GM19035 (cell line): ENCODE data around the gene SHISAL1.

Experiments used
- ATAC-seq: cut with Tn5 transposase; IDR thresholded peaks from one replicate; pipeline ENCODE4 v1.9.1; 2021; ENCODE audit not compliant: unreplicated experiment

Gene SHISAL1

DNA sequence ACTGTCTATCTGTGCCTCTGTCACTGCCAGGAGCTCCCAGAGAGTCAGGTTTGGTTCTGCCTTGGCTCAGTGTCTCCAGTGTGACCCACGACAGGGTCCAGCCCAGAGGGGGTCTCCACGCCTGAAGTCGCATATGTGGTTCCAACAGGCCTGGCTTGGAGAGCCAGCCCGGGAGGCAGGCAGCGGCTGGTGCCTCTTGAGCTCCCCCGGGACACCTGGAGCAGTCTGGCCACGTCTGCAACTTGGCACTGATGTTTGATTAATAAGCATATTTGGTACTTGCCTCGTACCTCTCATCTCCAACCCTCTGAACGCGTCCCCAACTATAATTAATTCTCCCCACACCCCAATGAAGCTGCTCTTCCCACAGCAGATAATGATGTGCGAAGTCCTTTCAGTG lies 31.7 kb upstream of the SHISAL1 start:
- ATAC-seq = no peak

DNA sequence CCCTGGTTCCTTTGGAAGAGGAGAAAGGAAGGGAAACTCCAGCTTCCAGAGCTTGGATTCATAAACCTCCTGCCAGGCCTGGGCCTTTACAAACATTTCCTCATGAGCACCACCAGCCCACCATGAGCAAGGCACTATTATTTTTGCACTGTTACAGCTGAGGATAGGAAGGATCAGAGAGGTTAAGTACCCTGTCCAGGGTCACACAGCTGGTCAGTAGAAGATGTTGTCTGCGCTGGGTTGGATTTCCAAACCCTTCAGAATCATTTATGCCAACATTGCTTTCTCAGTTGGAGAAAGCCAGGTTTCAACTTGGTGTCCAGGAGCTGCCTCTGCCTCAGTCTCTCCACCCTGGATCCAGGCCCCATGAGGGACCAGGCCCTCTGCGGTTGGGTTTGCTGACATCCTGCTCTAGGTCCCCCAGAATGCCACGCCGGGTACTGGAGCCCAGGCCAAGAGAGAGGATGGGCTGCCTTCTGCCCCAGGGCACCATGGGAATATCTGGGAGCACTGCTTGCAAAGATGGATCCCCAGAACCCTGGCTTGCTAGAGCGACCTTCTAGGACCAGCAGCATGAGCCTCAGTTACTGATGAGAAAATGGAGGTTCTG lies 29.7 kb upstream of the SHISAL1 start:
- no peak for ATAC-seq

DNA sequence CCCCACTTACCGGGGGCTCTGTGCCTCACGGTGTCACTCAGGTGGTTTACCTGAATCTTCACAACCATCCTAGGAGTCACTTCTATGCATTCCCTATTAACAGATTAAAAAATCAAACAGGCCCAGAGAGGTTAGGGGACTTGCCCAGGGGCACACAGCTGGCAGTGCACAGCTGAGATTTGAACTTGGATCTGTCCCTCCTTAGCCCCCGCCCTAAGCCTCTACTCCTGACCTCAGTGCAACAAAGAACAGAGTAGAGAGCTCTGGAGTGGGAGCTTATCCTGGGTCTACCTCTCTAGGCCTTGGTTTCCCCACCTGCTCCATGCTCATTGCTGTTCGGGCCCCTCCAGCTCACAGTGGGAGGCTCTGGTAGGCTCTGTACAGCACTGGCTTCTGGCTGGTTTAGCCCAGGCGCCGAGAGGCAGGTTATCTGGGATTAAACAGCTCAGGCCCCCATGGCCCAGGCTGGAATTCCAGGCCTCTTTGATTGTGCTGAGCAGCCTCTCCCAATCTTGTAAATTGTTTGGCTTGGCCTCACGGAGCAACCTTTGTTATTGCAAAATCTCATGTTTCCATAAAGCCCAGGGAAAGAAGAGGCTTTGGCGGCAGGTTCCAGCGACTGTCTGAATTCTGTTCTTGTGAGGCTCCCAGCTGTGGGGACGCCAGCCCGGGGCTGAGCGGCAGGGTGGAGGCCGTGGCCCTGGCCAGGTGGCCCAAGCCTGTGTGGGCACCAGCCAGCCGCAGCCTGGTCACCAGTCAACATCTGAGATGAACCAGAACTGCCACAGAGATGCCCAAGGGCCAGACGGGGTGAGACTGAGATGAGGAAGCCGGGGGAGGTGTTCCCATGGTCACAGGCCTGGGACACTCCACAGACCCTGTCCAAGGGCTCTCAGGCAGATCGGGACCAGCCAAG lies 28.9 kb upstream of the SHISAL1 start:
- no peak for ATAC-seq

DNA sequence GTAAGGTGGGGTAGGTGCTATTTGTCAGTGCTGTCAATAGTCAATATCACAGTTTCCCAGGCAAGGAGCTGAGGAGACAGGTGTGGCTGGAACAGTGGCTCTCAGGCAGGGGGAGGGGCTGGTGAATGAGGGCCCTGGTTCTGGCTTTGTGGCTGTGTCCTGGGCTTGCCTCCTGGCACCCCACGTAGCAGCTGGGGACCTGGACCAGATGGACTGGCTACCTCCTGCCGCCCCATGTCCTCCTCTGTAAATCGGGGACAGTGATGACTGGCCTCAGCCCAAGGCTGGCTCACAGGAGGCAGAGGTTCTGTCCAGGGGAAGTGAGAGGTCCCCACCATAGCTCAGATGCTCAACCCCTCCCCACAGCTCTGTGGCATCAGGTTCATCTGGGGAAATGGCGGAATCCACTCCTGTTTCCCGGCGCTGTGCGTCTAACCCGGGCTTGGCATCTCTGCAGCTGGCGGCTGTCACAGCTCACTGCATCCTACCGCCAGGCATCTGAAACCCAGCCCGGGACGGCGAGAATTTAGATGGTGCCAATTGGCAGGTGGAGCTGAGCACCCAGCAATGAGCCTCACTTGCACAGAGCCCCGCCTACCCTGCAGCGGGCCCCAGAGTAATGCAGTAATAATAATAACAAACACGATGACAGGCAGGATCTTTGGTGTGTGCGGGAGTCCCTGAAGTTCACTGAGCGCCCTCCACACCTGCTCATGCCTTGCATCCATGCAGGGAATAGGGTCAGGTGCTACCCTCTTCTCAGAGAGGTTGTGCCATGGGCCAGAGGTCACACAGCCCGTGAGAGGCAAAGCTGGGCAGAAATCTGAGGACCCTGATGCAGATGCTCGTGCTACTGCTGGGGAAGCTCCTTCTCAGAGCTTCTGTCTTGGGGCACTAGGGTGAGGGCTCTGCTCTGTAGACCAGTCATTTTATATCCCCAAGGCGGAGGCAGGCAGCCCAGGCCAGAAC lies 27.8 kb upstream of the SHISAL1 start:
- ATAC-seq = no peak

DNA sequence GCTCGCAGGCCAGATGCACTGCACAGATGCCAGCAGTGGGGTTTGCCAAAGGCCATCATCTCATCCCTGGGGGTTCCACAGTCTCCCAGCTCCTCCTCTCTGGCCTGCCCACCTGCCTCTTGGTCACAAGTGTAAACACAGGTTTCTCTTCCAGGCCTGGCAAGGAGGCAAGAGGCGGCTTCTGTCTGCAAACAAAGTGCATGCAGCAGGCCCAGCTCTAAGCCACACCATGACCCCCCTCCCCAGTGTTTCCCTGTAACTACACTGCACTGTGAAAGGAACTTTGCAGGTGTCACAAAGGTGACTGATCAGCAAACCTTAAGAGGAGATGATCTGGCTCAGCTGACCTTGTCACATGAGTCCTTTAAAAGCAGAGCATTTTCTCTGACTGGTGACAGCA lies 26.2 kb upstream of the SHISAL1 start:
- ATAC-seq = no peak

DNA sequence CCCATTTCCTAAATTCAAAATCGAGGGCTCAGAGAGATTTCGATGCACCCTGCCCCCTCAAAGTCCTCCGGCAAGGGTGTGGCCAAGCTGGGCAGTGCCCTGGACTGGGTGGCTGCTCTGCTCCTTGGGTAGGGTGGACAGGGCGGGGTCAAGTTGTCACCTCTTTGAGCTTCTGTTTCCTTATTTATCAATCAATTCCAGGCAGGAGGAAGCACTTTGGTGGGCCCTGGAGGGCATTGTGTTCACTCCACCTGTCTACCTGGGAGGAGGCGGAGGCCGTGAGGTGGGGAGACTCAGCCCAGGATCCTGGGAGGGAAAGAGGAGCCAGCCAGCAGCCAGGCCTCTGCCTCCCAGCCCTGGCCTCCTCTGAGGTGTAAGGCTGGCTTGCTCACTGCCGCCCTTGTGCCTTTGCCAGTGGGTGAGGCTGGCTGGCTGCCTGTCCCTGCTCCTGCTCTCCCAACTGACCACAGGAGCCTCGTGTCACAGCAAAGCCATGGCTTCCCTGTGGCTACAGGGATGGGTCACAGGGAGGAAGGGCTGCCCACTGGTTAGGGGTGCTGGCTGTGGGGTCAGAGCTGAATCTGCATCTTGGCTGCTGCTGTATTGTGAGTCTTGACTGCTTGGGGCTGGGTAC lies 25.5 kb upstream of the SHISAL1 start:
- ATAC-seq = no peak

DNA sequence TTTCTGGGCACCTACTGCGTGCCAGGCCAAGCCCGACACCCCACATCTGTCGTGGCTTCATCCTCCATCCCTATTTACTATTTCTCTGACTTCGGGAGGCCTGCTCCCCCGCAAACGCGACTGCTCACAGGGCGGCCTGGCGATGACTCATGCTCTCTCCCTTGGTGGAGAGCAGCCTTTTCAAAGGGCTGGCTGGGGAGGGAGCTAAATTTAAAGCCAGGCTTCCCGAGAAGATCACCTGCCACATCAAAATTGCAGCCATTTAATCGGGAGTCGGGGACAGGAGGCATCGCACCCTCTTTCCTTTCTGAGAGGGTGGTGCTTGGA lies 24.9 kb upstream of the SHISAL1 start:
- ATAC-seq = no peak

DNA sequence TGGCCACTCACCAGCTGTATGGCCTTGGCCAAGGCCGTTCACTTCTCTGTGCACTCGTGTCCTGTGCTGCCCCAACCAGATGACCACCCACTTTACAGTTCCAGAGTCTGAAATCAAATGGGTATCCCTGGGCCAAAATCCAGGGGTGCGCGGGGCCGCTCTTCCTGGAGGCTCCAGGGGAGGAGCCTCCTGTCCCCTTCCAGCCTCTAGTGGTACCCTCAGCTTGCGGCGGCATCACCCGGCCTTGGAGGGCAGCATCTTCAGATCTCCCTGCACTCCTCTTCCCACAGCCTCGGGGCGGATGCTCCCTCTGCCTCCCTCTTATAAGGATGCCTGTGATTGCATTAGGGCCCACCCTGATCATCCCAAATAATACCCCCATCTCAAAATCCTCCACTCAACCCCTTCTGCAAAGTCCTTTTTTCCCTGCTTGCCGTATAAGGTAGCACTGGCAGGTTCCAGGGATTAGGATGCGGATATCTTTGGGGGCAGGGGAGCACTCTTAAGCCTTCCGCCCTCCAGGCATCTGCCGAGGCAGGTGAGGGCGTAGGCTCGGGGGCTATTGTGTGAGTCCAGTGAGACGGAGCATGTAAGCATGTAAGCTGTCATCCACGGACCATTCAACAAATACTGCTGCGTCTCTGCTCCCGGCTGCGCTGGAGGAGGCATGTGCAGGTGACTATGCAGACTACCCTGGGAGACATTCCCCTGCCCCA lies 24.4 kb upstream of the SHISAL1 start:
- no peak for ATAC-seq

DNA sequence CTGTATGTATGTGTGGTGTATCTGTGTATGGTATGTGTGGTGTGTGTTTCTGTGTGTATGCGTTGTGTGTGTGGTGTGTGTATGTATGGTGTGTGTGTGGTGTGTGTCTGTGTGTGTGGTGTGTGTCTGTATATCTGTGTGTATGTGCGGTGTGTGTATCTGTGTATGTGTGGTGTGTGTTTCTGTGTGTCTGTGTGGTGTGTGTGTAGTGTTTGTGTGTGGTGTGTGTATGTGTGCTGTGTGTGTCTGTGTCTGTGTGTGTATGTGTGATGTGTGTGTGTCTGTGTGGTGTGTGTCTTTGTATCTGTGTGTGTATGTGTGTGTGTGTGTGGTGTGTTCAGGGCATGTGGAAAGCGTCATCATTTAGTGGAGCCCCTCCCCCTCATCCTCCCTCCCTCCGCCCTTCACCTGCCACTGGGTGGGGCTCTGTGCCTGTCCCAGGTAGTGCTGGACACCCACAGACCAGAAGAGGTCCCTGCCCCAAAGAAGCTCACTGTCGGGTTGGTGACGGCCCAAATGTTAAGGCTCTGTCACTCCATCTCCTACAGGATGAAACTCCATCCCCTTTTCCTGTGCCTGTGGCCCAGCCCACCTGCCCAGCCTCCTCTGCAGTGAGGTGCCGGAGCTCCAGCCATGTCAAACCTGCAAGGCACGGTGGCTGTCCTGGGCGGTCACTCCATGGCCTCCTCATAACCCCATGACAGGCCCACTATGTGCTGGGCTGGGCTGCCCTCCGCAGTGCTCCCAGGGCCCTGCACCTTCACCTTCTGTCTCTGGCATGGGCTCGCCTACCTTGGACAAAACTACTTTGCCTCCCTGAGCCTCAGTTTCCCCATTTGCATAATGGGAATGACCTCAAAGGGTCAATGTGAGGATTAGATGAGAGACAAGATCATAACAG lies 23.4 kb upstream of the SHISAL1 start:
- ATAC-seq = no peak

DNA sequence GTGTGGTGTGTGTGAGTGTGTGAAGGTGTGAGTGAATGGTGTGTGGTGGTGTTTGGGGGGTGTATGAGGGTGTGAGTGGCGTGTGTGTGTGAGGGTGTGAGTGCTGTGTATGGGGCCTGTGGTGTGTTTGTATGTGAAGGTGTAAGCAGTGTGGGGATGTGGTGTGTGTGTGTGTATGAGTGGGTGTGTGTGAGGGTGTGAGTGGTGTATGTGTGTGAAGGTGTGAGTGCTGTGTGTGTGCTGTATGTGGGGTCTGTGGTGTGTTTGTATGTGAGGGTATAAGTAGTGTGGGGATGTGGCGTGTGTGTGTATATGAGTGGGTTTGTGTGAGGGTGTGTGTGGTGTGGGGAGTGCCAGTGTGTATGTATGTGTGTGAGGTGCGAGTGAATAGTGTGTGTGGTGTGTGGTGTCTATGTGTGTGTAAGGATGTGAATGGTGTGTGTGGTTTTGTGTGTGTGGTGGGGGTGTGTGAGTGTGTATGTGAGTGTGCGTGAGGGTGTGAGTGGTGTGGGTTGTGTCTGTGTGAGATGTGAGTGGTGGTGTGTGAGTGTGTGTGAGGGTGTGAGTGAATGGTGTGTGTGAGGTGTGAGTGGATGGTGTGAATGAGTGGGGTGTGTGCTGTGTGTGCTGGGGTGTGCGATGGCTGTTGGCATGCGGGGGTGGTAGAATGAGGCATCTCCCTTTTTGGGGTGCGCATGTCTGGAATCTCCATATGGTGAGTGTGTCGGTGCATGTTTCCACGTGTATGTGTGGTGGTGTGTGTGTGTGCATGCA lies 22.5 kb upstream of the SHISAL1 start:
- ATAC-seq = no peak

DNA sequence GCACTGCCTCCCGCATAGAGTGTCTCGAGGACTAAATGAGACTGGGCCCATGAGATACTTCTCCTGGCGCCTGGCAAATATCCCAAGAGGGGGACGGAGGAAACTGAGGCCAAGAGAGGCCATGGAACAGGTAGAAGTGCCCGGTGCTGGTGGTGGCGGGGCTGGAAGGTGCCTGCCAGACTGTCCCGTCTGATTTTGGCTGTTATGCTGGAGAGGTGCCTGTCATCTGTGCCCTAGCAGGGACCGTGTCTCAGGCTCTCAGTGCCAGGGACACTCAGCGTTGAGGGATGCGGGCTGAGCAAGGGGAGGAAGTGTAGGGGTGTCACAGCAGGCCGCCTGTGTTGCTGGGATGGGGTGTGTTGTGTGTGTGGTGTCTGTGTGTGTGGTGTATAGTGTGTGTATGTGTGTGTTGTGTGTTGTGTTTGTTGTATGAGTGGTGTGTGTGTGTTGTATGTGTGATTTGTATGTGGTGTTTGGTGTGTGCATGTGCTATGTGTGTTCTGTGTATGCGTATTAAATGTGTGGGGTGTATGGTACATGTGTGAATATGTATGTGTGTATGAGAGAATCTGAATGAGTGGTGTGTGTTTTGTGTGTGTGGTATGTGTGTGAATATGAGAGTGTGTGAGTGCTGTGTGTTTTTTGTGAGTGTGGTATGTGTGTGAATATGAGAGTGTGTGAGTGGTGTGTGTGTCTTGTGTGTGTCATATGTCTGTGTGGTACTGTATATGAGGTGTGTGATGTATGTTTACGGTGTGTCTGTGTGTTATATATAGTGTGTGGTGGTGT lies 21.3 kb upstream of the SHISAL1 start:
- no peak for ATAC-seq

DNA sequence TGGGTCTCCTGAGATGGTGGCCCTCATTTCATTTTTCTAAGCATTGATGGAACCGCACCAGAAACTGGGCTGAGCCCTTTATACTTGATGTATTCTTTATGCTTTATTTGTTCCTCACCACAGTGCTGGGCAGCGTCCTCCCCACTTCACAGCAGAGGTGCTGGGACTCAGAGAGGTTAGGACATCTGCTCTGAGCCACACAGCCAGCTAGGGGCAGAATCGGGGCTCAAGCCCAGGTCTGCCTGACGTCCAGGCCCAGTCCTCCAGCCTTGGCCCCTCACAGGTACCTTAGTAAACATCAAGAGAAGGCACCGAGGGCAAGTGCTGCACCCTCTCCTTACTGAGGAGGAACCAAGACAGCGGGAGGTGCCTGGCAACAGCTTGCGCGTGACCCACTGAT lies 20.2 kb upstream of the SHISAL1 start:
- no peak for ATAC-seq

DNA sequence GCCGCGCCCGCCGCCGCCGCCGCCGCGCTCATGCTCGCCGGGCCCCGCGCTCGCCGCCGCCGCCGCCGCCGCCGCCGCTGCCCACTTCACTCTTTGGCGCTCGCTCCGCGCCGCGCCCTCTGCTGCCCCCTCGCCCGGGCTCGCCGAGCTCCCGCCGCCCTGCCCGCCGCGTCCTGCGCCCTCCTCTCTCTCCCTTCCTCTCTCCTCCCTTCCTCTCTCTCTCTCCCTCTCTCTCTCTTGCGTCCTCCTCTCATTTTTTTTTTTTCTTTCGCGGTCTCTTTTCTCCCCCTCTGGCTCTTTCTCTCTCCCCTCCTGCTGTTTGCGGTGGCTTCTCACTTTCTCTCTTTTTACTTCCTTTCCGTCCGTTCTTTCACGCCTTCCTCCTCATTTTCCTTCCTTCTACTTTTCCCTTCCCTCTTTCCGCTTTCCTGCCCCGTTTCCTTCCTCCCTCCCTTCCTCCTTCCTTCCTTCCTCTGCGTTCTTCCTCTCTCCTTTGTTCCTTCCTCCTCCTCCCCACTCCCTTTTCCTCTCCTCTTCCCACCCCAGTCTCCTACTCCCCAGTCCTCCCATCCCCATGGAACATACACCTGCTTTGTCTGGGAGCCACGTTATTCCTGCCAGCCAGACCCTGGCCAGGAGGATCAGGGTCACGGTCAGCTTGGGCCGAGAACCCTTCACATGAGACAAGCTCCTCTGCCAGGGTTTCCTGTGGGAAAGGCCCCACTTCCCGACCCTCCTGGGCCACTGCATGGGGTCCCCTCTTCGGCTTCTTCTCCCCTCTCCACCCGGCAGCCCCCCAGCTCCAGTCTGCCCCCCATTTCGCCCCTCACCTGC lies 19.3 kb upstream of the SHISAL1 start:
- no peak for ATAC-seq

DNA sequence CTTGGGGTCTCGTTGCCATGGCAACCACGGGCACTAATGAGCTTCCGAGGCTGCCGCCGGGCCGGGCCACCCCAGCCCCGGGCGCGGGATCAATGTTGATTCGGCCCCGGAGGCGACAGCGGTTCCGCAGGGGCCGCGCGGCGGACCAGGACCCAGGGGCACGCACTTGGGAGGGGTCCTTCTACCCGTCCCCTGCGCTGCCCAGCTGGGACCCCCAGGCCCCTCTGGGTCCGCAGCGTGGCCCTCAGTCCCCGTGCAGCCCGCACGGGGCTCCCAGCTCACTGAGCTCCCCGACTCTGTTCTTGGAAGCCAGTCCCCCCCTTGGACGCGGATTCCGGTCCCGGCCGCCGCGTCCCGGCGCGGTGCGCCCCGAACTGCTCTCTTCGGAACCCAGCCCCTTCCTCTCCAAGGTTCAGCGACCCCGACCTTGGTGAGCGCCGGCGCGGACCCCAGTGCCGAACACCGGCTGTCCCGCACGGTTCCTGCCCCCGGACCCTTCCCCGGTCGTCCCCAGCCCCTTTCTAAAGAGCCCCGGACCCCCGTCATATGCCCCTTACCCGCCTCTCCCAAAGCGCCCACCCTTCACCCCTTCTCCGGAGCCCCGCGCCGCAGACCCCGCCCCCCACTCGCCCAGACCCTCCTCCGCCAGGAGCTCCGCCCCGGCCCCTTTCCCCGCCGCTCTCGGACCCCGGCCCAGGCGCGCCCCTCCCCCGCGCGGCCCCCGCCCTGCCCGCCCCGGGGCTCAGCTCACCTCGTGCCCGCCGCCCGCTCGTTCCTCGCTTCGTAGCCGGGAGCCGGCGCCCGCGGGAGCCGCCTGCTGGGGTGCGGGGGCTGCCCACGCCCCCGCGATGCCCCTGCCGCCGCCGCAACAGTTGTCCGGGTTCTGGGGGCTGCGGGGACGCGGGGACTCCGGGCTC lies 18.3 kb upstream of the SHISAL1 start:
- ATAC-seq = no peak

DNA sequence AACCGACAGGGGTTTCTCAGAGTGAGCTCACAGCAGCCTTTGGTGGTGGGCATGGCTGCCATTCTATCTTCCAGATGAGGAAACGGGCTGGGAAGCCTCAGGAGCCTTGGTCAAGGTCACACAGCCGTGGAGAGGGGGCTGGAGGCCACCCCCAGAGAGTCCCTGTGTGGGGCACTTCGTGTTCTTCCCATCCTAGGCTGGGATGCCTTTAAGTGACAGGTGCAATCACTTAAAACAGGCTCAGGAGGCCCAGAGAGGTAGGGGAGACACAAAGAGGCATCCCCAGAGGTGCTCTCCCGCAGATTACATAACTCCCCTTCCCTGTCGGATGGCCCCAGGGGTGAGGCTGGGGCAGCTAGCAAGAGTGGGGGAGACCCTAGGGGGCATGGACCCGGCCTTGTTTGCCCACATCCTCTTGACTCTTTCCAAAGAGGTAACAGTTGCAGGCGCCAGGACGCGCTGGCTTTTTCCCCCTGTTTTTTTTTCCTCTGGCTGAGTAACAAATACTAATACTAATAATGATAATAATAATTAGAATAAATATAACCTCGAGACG lies 17.5 kb upstream of the SHISAL1 start:
- no peak for ATAC-seq
